Measurements from ENCODE around the gene DGKB.

DGKB gene

GRCh38 chr7:14195079-14195478, 707.5 kb downstream of the DGKB start:
- no peak for TF ChIP-seq CTCF (IDR thresholded peaks at IDR 0.05)
- no peak for DNase-seq (ENCODE audit: low spot score)
- Histone ChIP-seq H3K4me3 (no peak overlapping the region), H3K27ac (no peak overlapping the region)

- DNase-seq (ENCODE audit: low spot score): no peak
- no peak overlapping the region for H3K4me3 ChIP-seq
- H3K27ac ChIP-seq: no peak overlapping the region
- no peak for TF ChIP-seq CTCF (IDR thresholded peaks at IDR 0.05)
Observed at GRCh38 chr7:14191686-14192098, 710.9 kb downstream of the DGKB start.

GRCh38 chr7:14184292-14184864, 718.2 kb downstream of the DGKB start:
- H3K27ac ChIP-seq: no peak overlapping the region
- no peak overlapping the region for H3K4me3 ChIP-seq
- no peak for TF ChIP-seq CTCF (IDR thresholded peaks at IDR 0.05)
- no peak for DNase-seq (ENCODE audit: low spot score)

GRCh38 chr7:14179781-14180180, 722.8 kb downstream of the DGKB start:
- H3K27ac ChIP-seq: no peak overlapping the region
- DNase-seq (ENCODE audit: low spot score): no peak
- TF ChIP-seq CTCF (IDR thresholded peaks at IDR 0.05): no peak
- H3K4me3 ChIP-seq: no peak overlapping the region

- H3K27ac ChIP-seq: no peak overlapping the region
- no peak overlapping the region for H3K4me3 ChIP-seq
- TF ChIP-seq CTCF (IDR thresholded peaks at IDR 0.05): no peak
- DNase-seq (ENCODE audit: low spot score): no peak
Observed at GRCh38 chr7:14177876-14178275, 724.7 kb downstream of the DGKB start.

- H3K4me3 ChIP-seq: no peak overlapping the region
- DNase-seq (ENCODE audit: low spot score): no peak
- H3K27ac ChIP-seq: no peak overlapping the region
- TF ChIP-seq CTCF (IDR thresholded peaks at IDR 0.05): no peak
Observed at GRCh38 chr7:14170872-14171271, 731.7 kb downstream of the DGKB start.

- no peak overlapping the region for H3K4me3 ChIP-seq
Observed at GRCh38 chr7:14158111-14158510, 744.4 kb downstream of the DGKB start.

More at GRCh38 chr7:14158111-14158510, 744.4 kb downstream of the DGKB start:
- no peak overlapping the region for H3K27ac ChIP-seq
- DNase-seq (ENCODE audit: low spot score): no peak
- TF ChIP-seq CTCF (IDR thresholded peaks at IDR 0.05): no peak
